Testis (tissue), 3 donors: ENCODE results near the gene SRPK1. TPM values are rescaled to one million over a fixed set of nuclear protein-coding genes. Genes with fewer than 3 reads are reported as not detected.

Source experiments
- DNase-seq: peaks from one replicate; pipeline ENCODE4 v3.0.0-alpha.2; 2019
- H3K27ac ChIP-seq, 2 donors: fragments of 200-600 bp; sonication (generic); one replicate each; pipeline ENCODE4 v1.5.1; 2019
- H3K27me3 ChIP-seq: fragments of 200-600 bp; sonication (generic); one replicate; pipeline ENCODE4 v1.5.1; 2019
- H3K36me3 ChIP-seq: fragments of 200-600 bp; sonication (generic); one replicate; pipeline ENCODE4 v1.5.1; 2017; ENCODE audit warnings: low read depth; ENCODE audit errors: missing control alignments
- H3K4me1 ChIP-seq: fragments of 200-600 bp; sonication (generic); one replicate; pipeline ENCODE4 v1.5.1; 2019
- H3K4me3 ChIP-seq, 2 donors: fragments of 200-600 bp; sonication (generic); one replicate each; pipeline ENCODE4 v1.5.1; 2017 to 2019
- H3K9me3 ChIP-seq: fragments of 200-600 bp; sonication (generic); one replicate; pipeline ENCODE4 v1.5.1; 2017
- CTCF ChIP-seq, 3 experiments: fragments of 450-650 bp in 2 of 3; fragments of 200-600 bp in 1 of 3; sonication (generic) in 1 of 3; IDR thresholded peaks; one replicate each; pipeline ENCODE4 v1.5.1; 2016 to 2019; ENCODE audit warnings: antibody characterized with exemption in 3 of 3, mild to moderate bottlenecking in 2 of 3, moderate library complexity in 1 of 3
- POLR2A ChIP-seq: fragments of 450-650 bp; IDR thresholded peaks from one replicate; pipeline ENCODE4 v1.6.1; 2017; ENCODE audit warnings: antibody characterized with exemption, mild to moderate bottlenecking, moderate library complexity
- WGBS, 2 donors: methylation state at CpG; one replicate each; pipeline ENCODE4 v1.1.5; 2018; 5-methylcytosine and 5-hydroxymethylcytosine counted together
- intact Hi-C: fragments of 100-400 bp; cut with DNase I; formaldehyde crosslinking; loops from one replicate; pipeline ENCODE4 v1.15.1; 2023; ENCODE audit warnings: low total_unique reads
- polyA plus RNA-seq: library from polyadenylated mRNA; stranded (reverse); fragments of 350-450 nt; fragmentation: Illumina TruSeq; extraction: RNeasy Lipid Tissue Mini Kit (QIAGEN cat#74804); gene quantifications from one replicate; pipeline ENCODE4 v1.2.3, GENCODE V29; 2014; ENCODE audit warnings: low read depth, low replicate concordance; ENCODE audit not compliant: insufficient read depth
- total RNA-seq, 2 donors: library from RNA; depleted of rRNA; stranded (reverse); fragments of >200 nt; gene quantifications; one replicate each; pipeline ENCODE4 v1.2.3, GENCODE V29; 2016

The SRPK1 gene
- total and polyA plus RNA-seq, 3 donors from 2014 or later: 77.3 to 86.3 (median 84.6) TPM

GRCh38 chr6:35810971-35811698 is 109.8 kb downstream of the SRPK1 start:
- H3K9me3 ChIP-seq: no peaks in the 10 kb centered on the region
- intact Hi-C loops: no loop called here
- no peaks in the 10 kb centered on the region for H3K36me3 ChIP-seq
- no peak overlapping the region for H3K4me3 ChIP-seq
- H3K27ac ChIP-seq: no peak overlapping the region
- TF ChIP-seq POLR2A (no peak), CTCF (IDR thresholded peaks at IDR 0.05) (no peak)
- no peaks in the 10 kb centered on the region for H3K4me1 ChIP-seq
- peak; percentile 7 for DNase-seq
- H3K27me3 ChIP-seq: no peaks in the 10 kb centered on the region
- WGBS, 2 donors: 73 to 80% methylated on average over 13 to 14 of the region's 14 CpGs

GRCh38 chr6:35809809-35810208 is 111.1 kb downstream of the SRPK1 start:
- TF ChIP-seq POLR2A: no peak
- no peak for TF ChIP-seq CTCF (IDR thresholded peaks at IDR 0.05)
- intact Hi-C loops: no loop called here
- WGBS, 2 donors: 81 to 82% methylated on average over 5 of the region's 5 CpGs

DNA sequence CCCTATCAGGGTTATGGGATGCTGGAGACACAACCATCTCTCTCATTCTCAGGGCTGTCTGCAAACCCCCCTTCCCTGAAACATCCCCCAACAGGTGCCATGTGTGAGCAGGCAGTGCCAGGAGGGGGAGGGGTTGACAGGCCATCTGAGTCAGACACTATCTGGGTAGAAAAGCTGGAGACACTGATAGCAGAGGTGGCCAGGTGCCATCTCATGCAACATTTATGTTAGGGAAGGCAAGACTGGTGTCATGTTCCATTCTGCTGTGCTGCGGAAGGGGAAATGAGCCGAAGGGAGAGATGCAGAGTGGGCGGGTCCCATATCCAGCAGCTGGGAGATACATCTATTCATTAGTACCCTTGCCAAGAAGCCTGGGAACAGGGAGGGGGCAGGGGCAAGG is 112.2 kb downstream of the SRPK1 start:
- TF ChIP-seq CTCF (IDR thresholded peaks at IDR 0.05): no peak
- no peak for TF ChIP-seq POLR2A

More at GRCh38 chr6:35809809-35810208, 111.1 kb downstream of the SRPK1 start:
- Histone ChIP-seq H3K4me3 (no peak overlapping the region), H3K27ac (no peak overlapping the region), H3K36me3 (no peaks in the 10 kb centered on the region), H3K27me3 (no peaks in the 10 kb centered on the region), H3K9me3 (no peaks in the 10 kb centered on the region), H3K4me1 (no peaks in the 10 kb centered on the region)
- DNase-seq: no peak

GRCh38 chr6:35804996-35805736 is 115.7 kb downstream of the SRPK1 start, which contains the start of gene LHFPL5:
TSS of gene LHFPL5 (plus strand) at chr6:35805352. CDS start at chr6:35805671, 319 bp downstream.
- intact Hi-C loops: no loop called here

More for the DNA sequence above, 112.2 kb downstream of the SRPK1 start:
- H3K27ac ChIP-seq: no peak overlapping the region
- DNase-seq: no peak
- intact Hi-C loops: no loop called here
- no peaks in the 10 kb centered on the region for H3K36me3 ChIP-seq
- H3K27me3 ChIP-seq: no peaks in the 10 kb centered on the region
- no peaks in the 10 kb centered on the region for H3K4me1 ChIP-seq
- H3K9me3 ChIP-seq: no peaks in the 10 kb centered on the region
- no peak overlapping the region for H3K4me3 ChIP-seq
- whole genome bisulfite sequencing, 2 donors: 51 to 61% methylated on average over 3 of the region's 3 CpGs

More at GRCh38 chr6:35804996-35805736, 115.7 kb downstream of the SRPK1 start, which contains the start of gene LHFPL5:
- Histone ChIP-seq H3K27me3 (no peaks in the 10 kb centered on the region), H3K27ac (no peak within 1 kb of the TSS), H3K36me3 (no peaks in the 10 kb centered on the region), H3K9me3 (no peaks in the 10 kb centered on the region), H3K4me3 (peak within 1 kb of the TSS in 1 of 2 donors; percentile 48), H3K4me1 (no peaks in the 10 kb centered on the region)
- TF ChIP-seq POLR2A (no peak), CTCF (IDR thresholded peaks at IDR 0.05) (no peak)
- WGBS, 2 donors: 9% methylated on average over 35 to 39 of the region's 40 CpGs
- DNase-seq: peak; percentile 60
